CD4-positive, alpha-beta T cell treated with Interleukin-17A for 4 hours (primary cell): ENCODE data around the gene XXYLT1.
"Not testable (repeated sequence)": the region's sequence is repeated elsewhere in the genome, so short reads cannot be mapped to it uniquely, and the experiment has no call there.

ENCODE experiments used
- DNase-seq: peaks from one replicate; pipeline ENCODE4 v3.0.0-alpha.2; 2020; ENCODE audit warnings: mixed read lengths

The XXYLT1 gene

GRCh38 chr3:195270817-195271409 lies at the start of gene XXYLT1:
TSS of gene XXYLT1 (minus strand) at chr3:195271159. CDS start at chr3:195271058, 101 bp downstream.
- peak; percentile 94 for DNase-seq

- no peak for DNase-seq
Measured at GRCh38 chr3:195319060-195319459, 48.1 kb upstream of the XXYLT1 start.

- no peak for DNase-seq
Measured at GRCh38 chr3:195312714-195313113, 41.8 kb upstream of the XXYLT1 start.

- DNase-seq, result no peak
Measured at GRCh38 chr3:195307711-195308110, 36.8 kb upstream of the XXYLT1 start.

- DNase-seq, result no peak
Measured at GRCh38 chr3:195306369-195306768, 35.4 kb upstream of the XXYLT1 start.

GRCh38 chr3:195302431-195302830 lies 31.5 kb upstream of the XXYLT1 start:
- DNase-seq, result no peak

- DNase-seq, result no peak
Measured at GRCh38 chr3:195297446-195297845, 26.5 kb upstream of the XXYLT1 start.

GRCh38 chr3:195296662-195297061 lies 25.7 kb upstream of the XXYLT1 start:
- DNase-seq, result no peak

GRCh38 chr3:195291121-195291520 lies 20.2 kb upstream of the XXYLT1 start:
- DNase-seq, result no peak

- DNase-seq, result not testable (repeated sequence)
Measured at GRCh38 chr3:195290643-195291042, 19.7 kb upstream of the XXYLT1 start.

GRCh38 chr3:195286115-195286872 lies 15.3 kb upstream of the XXYLT1 start:
- no peak for DNase-seq

GRCh38 chr3:195285372-195285771 lies 14.4 kb upstream of the XXYLT1 start:
- no peak for DNase-seq

- DNase-seq, result no peak
Measured at GRCh38 chr3:195284842-195285241, 13.9 kb upstream of the XXYLT1 start.

GRCh38 chr3:195282961-195283360 lies 12.0 kb upstream of the XXYLT1 start:
- no peak for DNase-seq

- DNase-seq, result no peak
Measured at GRCh38 chr3:195274259-195274966, 3.5 kb upstream of the XXYLT1 start.

GRCh38 chr3:195271410-195272243 lies 668 bp upstream of the XXYLT1 start:
- peak; percentile 92 for DNase-seq

GRCh38 chr3:195270079-195270816 lies 711 bp downstream of the XXYLT1 start:
- peak; percentile 56 for DNase-seq

GRCh38 chr3:195269375-195270078 lies 1.4 kb downstream of the XXYLT1 start:
- DNase-seq, result no peak

GRCh38 chr3:195268576-195269309 lies 2.2 kb downstream of the XXYLT1 start:
- DNase-seq, result no peak

GRCh38 chr3:195267096-195267495 lies 3.9 kb downstream of the XXYLT1 start:
- DNase-seq, result no peak

GRCh38 chr3:195266428-195266827 lies 4.5 kb downstream of the XXYLT1 start:
- DNase-seq, result no peak
